GM21717 (cell line): Measurements from ENCODE around the gene DDC.
A peak's percentile ranks its signal among the peaks of the same experiment; 100 is the strongest.
"Not testable (repeated sequence)": the region's sequence is repeated elsewhere in the genome, so short reads cannot be mapped to it uniquely, and the experiment has no call there.

Experiments used
- ATAC-seq: cut with Tn5 transposase; IDR thresholded peaks from one replicate; pipeline ENCODE4 v1.9.1; 2021; ENCODE audit warnings: mild to moderate bottlenecking, moderate library complexity; ENCODE audit not compliant: unreplicated experiment

The DDC gene

GRCh38 chr7:50462361-50462760 is 102.8 kb downstream of the DDC start:
- ATAC-seq, result no peak

DNA sequence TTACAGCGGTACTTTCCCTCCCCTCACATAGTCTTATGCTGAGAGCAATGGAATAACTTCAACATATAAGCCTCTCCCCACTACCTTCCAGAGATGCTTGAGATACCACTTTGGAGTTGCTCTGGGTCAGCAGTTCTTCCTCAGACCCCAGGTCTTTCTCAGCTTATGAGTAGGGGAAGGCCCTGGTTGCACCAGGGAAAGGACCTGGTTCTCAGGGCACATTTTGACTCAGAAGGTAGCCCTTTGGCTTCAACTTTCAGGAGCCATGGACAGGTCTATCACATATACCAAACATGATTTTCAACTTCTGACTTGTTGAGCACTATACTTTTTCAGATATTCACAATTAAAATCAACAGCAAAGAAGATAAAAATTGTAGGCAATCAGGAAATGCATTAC is 103.5 kb downstream of the DDC start:
- no peak for ATAC-seq

GRCh38 chr7:50459183-50459582 is 106.0 kb downstream of the DDC start:
- ATAC-seq, result not testable (repeated sequence)

DNA sequence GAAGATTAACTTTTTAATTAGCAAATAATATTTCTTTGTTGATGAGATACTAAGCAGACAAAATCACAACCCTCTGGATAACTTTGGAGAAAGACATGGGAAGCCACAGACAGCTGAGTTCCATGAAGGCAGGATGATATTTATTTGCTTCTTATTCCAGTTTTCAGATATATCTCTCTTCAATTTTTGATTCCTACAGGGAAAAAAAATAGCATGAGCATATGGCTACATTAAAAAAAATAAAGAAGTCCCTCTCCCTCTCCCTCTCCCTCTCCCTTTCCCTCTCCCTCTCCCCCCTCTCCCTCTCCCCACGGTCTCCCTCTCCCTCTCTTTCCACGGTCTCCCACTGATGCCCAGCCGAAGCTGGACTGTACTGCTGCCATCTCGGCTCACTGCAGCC is 106.6 kb downstream of the DDC start:
- not testable (repeated sequence) for ATAC-seq

- no peak for ATAC-seq
Measured at GRCh38 chr7:50456371-50457123, 108.7 kb downstream of the DDC start.

- ATAC-seq, result no peak
Measured at GRCh38 chr7:50455658-50456057, 109.5 kb downstream of the DDC start.

DNA sequence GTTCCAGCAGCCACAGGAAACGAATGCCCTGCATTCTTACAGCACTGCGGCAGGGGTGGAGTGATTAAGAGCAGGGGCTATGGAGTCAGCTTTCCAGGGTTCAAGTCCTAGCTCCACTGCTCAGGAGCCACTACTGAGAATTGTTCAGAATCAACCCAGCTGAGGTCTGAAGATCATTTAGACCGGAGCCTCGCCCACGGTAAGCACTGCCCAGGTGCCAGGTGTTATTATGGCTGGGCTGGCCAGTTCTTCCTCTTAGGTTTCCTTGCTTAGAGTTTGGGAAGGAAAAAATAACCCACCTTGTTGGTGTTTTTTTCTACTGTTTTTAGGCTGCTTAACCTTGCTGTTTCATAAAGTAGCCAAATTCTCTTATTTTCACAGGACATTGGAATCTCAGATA is 110.2 kb downstream of the DDC start:
- ATAC-seq, result no peak

DNA sequence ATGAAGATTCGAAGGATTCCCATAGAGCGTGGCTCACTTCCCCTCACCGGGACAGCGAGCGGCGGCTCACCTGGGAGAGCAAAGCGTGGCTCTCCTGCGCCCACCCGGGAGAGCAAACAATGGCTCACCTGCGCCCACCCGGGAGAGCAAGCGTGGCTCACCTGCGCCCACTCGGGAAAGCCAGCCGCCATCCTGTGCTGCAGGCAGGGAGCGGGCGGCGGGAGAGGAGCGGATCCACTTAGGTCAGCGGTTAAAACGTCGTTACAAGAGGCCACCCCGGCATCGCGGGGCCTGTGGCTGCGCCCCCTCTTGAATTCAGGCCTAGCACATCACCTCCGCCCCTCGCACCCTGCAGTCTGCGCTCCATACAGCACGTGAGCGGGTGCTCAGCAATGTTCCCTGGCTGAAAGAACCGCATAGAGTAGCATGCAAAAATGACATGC is 114.6 kb downstream of the DDC start:
- peak; percentile 9 for ATAC-seq

DNA sequence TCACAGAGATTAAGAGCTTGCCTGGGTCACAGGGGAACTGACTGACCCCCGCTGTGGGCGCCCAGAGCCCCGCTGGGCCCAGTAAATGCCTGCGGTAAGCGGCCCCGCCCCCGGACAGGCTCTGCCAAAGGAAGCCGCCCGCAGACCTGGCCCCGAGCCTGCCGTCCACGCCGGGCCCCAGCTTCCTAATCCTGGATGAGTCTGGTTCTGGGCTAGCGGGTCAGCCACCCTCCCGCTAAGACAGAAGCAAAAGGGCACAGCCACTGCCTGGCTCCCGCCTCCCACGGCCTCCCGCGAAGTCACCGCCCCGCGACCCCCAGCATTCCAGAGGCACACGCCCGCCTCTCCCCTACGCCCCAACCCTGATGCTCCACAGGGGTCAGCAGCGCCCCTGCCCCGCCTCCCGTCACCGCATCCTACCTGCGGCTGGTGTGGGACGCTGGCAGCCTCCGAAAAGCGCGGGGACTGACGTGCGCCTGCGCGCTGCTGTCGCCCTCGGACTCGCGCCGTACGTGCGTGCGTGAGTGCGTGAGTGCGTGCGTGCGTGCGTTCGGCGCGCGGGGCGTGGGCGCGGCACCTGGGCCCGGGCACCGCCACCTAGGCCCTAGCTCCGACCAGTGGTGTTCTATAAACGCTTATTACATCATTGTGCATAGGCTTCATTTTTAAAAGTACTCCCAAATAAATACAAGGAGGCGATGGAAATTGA is 115.2 kb downstream of the DDC start, which contains the start of gene FIGNL1:
Gene FIGNL1, minus strand, starts transcription at position 470 of the 709 bp plus-strand sequence. CDS start 3,063 bp downstream, outside the sequence.
- peak; percentile 81 for ATAC-seq

GRCh38 chr7:50449501-50449880 is 115.7 kb downstream of the DDC start:
- peak; percentile 5 for ATAC-seq

- ATAC-seq, result peak; percentile 40
Measured at GRCh38 chr7:50448823-50449222, 116.4 kb downstream of the DDC start.

DNA sequence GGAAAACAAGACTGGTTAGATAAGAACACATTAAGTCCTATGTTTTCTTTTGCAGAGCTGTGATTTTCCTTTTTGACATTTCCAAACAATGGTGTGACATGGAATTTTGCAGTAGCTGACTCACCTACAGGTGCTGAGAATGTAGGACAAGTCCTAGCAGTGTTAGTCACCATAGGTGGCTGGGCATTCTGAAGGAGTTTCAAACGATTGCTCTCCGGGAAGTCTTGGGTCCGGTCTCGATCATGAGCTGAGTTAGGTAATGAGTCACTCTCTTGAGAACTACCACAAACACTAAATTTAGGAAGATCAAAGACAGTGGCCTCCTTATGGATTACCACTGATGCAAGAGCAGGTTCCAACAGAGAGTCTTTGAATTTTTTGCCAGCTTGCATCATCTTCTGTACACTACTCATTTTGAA is 118.7 kb downstream of the DDC start:
- ATAC-seq, result peak; percentile 53

- no peak for ATAC-seq
Measured at GRCh38 chr7:50436133-50436806, 128.9 kb downstream of the DDC start.

- no peak for ATAC-seq
Measured at GRCh38 chr7:50431722-50432305, 133.4 kb downstream of the DDC start.

DNA sequence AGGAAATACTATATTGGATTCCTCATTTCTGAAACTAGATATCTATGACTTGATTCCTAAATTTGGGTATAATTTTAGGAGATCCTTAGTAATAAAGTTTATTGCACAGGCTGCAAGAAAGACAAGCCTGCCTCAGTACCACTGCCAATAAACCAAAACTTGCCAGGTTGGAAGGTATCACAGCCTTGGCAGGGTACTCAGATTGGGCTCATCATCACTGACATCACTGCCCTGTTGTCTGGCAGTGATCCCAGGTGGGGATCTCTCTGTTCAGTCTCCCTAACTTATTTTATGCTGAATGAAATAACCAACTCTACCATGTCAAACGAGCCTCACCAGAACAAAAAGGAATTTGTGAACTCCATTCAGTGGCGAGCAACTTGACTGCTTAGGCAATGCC is 133.9 kb downstream of the DDC start:
- ATAC-seq, result no peak

- ATAC-seq, result no peak
Measured at GRCh38 chr7:50428911-50429310, 136.3 kb downstream of the DDC start.

DNA sequence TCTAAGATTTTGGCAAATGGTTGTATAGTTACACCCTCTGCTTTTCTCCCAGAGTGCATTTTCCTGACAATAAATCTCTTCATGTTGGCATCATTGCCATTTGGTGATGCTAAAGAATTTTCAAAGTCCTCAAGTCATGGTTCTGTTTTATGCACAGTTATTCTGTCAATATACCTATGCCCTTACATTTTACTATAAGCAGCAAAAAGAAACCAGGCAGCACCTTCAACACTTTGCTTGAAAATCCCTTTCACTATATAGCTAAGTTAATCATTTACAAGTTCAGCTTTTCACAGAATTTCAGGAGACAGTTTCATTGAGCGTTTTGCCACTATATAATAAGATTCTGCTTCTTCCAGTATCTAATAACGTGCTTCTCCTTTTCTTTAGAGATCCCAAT is 137.7 kb downstream of the DDC start:
- no peak for ATAC-seq

- ATAC-seq, result no peak
Measured at GRCh38 chr7:50426280-50427045, 138.7 kb downstream of the DDC start.

GRCh38 chr7:50425318-50425717 is 139.9 kb downstream of the DDC start:
- ATAC-seq, result no peak

GRCh38 chr7:50423860-50424259 is 141.3 kb downstream of the DDC start:
- ATAC-seq, result no peak

- no peak for ATAC-seq
Measured at GRCh38 chr7:50422858-50423257, 142.3 kb downstream of the DDC start.
